PFSK-1 (cell line): ENCODE data around the gene CEP295NL.

ENCODE experiments used
- FOXP2 ChIP-seq: optimal IDR thresholded peaks from 2 replicates; pipeline ENCODE3; 2011; ENCODE audit warnings: borderline replicate concordance, control low read depth, inconsistent platforms; ENCODE audit not compliant: insufficient read depth; ENCODE audit errors: extremely low read length, extremely low read depth
- POLR2AphosphoS5 ChIP-seq: IDR thresholded peaks from 2 replicates; pipeline ENCODE4 v1.6.1; 2012; ENCODE audit warnings: low read depth, mild to moderate bottlenecking, control low read depth, low read length, moderate library complexity
- SIN3A ChIP-seq: IDR thresholded peaks from 2 replicates; pipeline ENCODE4 v1.6.1; 2012; ENCODE audit warnings: mild to moderate bottlenecking, low read length, moderate library complexity, borderline replicate concordance; ENCODE audit not compliant: insufficient read depth
- TAF1 ChIP-seq: IDR thresholded peaks from 2 replicates; pipeline ENCODE4 v1.6.1; 2012; ENCODE audit warnings: low read length, control low read depth, borderline replicate concordance; ENCODE audit not compliant: insufficient read depth
- TF ChIP-seq, protein P1 (sequence below), 2 experiments: IDR thresholded peaks; 2 replicates each; pipeline versions ENCODE4 v1.6.1 to v1.8.0; 2011 to 2012; ENCODE audit warnings: low read depth in 2 of 2, low read length in 2 of 2, control low read depth in 1 of 2, inconsistent platforms in 1 of 2, mild to moderate bottlenecking in 1 of 2, moderate library complexity in 1 of 2; ENCODE audit not compliant: insufficient read depth in 1 of 2

CEP295NL gene

DNA sequence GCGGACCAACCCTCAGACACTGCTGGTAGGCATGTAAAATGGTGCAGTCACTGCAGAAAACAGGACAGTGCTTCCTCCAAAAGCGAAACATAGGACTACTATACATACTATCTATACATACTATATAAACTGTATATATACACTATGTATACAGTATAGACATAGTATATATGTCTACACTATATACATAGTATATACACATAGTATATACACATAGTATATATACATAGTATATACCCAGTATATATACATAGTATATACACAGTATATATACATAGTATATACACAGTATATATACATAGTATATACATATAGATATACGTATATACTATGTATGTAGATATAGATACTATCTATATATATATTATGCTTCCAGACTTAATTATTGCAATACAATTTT lies 55.9 kb downstream of the CEP295NL start:
- TF ChIP-seq SIN3A: no peak
- TF ChIP-seq, protein P1, sequence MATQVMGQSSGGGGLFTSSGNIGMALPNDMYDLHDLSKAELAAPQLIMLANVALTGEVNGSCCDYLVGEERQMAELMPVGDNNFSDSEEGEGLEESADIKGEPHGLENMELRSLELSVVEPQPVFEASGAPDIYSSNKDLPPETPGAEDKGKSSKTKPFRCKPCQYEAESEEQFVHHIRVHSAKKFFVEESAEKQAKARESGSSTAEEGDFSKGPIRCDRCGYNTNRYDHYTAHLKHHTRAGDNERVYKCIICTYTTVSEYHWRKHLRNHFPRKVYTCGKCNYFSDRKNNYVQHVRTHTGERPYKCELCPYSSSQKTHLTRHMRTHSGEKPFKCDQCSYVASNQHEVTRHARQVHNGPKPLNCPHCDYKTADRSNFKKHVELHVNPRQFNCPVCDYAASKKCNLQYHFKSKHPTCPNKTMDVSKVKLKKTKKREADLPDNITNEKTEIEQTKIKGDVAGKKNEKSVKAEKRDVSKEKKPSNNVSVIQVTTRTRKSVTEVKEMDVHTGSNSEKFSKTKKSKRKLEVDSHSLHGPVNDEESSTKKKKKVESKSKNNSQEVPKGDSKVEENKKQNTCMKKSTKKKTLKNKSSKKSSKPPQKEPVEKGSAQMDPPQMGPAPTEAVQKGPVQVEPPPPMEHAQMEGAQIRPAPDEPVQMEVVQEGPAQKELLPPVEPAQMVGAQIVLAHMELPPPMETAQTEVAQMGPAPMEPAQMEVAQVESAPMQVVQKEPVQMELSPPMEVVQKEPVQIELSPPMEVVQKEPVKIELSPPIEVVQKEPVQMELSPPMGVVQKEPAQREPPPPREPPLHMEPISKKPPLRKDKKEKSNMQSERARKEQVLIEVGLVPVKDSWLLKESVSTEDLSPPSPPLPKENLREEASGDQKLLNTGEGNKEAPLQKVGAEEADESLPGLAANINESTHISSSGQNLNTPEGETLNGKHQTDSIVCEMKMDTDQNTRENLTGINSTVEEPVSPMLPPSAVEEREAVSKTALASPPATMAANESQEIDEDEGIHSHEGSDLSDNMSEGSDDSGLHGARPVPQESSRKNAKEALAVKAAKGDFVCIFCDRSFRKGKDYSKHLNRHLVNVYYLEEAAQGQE (IDR thresholded peaks at IDR 0.05; ENCODE audit: insufficient read depth in 1 of 2, low read depth in 2 of 2, low read length in 2 of 2): no peak
- TF ChIP-seq POLR2AphosphoS5: no peak
- no peak for TF ChIP-seq TAF1
- no peak for TF ChIP-seq FOXP2

DNA sequence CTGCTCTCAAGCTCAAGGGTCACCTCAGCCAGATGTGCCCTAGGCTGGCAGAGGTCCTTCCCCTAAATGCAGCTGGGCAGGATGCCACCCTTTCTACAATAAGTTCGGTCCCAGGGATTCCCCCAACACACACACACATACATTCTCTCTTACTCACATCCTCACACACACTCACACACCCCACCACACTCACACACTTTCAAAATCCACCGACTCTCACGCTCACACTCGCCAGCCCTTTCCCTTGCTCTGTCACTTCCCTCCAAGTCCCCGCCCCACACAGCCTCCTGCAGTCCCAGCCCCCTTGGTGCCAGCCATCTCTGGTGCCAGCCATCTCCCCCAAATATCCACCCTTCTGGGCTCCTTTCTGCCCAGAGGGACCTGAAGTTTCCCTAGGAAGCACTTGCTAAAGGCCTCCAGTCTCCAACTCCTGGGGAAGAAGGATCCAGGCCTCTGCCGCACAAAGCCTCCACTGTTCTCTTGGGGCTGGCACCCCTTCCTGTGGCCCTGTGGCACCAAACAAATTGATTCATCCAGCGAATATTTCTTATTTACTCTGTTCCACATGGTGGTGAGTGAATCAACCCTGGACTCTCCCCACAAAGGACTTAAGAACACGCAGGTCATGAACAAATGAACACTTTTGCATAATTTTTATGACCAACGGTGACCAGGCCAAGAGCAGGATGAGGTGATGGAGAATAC lies 58.5 kb downstream of the CEP295NL start:
- TF ChIP-seq POLR2AphosphoS5 (no peak), TAF1 (no peak), SIN3A (no peak), FOXP2 (no peak)
- TF ChIP-seq, protein P1 (IDR thresholded peaks at IDR 0.05; ENCODE audit: insufficient read depth in 1 of 2, low read depth in 2 of 2, low read length in 2 of 2): no peak

DNA sequence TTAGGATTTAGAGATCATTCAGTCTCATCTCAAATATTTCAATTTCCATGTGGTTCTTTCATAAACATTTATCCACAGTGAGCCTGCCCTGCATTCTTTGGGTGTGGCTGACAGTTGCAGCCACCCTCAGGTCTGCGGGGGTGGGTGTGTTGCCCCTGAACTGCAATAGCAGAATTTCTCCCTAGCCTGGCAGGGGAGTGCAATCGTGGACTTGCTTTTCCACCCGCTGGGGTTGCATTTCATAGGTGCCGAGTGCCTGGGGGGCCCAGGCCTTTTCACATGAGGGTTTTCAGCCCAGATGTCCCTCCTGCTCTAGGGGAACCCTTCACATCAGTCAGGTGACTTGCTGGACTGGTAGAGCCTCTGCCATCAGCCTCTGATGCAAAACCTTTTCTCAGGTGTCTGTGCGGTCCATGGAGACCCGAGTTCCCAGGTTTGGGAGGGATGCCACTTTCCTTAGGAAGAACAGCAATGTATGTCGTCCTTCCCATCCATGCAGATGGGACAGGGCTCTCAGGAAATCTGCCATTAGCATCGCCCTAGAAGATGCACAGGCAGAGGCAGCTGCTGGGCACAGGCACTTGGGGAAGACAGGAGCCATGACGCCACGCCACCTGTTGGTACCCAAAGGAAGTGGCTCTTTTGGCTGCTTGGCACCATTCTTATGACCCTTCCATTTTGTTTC lies 60.0 kb downstream of the CEP295NL start:
- no peak for TF ChIP-seq TAF1
- TF ChIP-seq FOXP2: no peak
- TF ChIP-seq POLR2AphosphoS5: no peak
- no peak for TF ChIP-seq SIN3A
- TF ChIP-seq, protein P1 (IDR thresholded peaks at IDR 0.05; ENCODE audit: insufficient read depth in 1 of 2, low read depth in 2 of 2, low read length in 2 of 2): no peak

DNA sequence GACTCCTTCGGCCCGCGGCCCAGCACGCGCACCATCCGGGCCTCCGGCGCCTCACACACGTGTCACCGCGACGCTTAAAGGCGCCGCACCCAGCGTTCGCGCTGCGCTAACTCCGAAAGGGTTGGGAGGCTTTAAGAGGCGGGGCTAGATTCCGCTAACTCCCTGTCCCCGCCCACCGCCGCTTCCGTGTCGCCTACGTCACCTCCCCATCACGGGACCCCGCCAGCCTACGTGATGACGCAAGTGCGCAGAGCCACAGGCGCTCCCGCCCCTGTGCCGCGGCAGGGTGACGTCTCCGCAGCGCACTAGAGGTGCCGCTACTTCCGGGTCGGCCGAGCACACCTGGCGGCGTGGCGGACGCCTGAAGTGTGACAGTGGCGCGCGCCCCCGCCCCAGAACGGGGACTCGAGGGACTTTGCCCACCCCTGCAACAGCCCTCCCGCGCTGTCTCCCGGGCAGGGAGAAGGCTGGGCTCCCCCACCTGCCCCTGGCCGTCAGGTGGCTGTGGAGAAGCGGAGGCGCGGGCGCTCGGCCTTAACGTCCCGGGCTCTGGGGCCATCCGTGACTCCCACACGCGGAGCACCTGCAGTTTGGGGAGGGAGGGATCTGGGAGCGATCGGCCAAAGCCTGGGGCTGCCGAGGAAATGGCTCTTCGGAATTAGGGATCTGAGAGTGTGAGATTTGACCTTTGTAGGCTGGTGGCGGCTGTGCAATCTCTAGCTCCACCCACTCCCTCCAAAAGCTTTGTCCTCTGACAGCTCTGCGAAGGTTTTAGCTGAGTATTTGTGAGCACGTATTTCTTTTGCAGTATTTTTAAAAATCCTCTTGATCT lies 62.0 kb downstream of the CEP295NL start, which contains the start of gene USP36:
Gene USP36 (minus strand): TSS at position 35 of the 832 bp plus-strand sequence. CDS start 4,451 bp downstream, outside the sequence.
- TF ChIP-seq TAF1 (peak; percentile 61; the same call in 1 of the 2 replicates), SIN3A (peak; percentile 96), FOXP2 (peak; percentile 97), POLR2AphosphoS5 (peak; percentile 59)
- TF ChIP-seq, protein P1 (IDR thresholded peaks at IDR 0.05; ENCODE audit: insufficient read depth in 1 of 2, low read depth in 2 of 2, low read length in 2 of 2): 0 out of 4 replicates have a peak, but pooled peaks of 1 of the 2 experiments have one; percentile 4
